SW 1271 (cell line): ENCODE data around the gene CDK4.
"Not testable (repeated sequence)": the region's sequence is repeated elsewhere in the genome, so short reads cannot be mapped to it uniquely, and the experiment has no call there.

ENCODE experiments used
- DNase-seq, 2 experiments: peaks; one replicate each; lab custom pipeline; 2025; lab: John Stamatoyannopoulos, UW

The CDK4 gene

GRCh38 chr12:57724936-57725740 lies 27.0 kb downstream of the CDK4 start:
- no peak for DNase-seq

GRCh38 chr12:57724003-57724935 lies 27.8 kb downstream of the CDK4 start:
- DNase-seq: no peak

DNA sequence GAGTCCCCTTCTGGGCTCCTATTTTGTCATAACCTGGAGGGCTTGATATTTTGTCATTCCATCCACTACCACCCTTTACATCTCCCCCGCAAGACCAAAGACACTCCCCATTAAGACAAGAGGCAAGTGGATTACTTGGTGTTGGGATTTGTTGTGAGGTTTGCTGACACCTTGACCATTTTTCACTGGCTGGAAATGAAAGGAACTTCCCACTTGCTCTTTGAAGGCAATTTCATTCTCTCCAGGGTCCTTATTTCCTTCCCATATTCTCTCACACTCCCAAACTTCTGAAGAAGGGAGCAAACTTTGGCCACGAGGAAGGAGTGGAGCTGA lies 28.5 kb downstream of the CDK4 start:
- DNase-seq: no peak

DNA sequence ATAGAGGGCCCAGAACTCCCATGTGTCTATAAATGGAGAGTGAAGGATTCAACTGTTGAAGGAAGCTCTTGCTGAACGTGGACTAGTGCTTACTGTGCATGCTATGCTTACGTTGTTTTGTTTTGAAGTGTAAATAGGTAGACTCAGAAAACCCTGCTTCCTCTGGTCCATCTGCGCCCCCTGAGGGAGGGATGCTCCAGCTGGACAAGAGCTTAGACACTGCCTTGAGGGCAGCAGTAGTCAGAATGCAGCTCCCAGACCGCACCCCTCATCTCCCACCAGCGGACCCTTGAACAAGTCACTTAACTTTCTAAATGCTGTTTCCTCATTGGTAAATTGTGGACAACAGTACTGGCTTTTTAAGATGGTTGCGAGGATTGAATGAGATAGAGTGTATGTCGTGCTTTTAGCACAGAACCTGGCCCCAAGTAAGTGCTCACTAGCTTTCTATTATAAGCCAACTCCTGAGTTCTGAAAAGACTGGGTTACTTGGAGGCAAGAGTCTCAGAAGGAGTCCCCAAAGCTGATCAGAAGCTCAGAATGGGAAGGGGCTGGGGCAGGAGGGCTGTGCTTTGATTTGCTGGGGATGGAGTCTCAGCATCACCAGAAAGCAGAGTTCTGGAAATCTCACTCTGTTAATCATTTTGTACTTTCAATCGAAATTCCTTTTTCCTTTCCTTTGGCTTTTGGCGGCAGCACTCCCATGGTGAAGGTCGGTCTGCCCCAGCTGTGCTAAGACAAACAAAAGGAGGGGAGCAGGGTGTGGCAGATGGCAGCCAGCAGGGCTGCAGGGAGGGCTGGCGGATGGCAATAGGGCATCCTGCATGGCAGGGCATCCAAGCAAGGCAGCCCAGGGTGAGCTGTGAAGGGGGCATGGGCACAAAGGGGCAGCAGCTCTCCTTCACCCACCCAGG lies 29.1 kb downstream of the CDK4 start:
- DNase-seq: no peak

DNA sequence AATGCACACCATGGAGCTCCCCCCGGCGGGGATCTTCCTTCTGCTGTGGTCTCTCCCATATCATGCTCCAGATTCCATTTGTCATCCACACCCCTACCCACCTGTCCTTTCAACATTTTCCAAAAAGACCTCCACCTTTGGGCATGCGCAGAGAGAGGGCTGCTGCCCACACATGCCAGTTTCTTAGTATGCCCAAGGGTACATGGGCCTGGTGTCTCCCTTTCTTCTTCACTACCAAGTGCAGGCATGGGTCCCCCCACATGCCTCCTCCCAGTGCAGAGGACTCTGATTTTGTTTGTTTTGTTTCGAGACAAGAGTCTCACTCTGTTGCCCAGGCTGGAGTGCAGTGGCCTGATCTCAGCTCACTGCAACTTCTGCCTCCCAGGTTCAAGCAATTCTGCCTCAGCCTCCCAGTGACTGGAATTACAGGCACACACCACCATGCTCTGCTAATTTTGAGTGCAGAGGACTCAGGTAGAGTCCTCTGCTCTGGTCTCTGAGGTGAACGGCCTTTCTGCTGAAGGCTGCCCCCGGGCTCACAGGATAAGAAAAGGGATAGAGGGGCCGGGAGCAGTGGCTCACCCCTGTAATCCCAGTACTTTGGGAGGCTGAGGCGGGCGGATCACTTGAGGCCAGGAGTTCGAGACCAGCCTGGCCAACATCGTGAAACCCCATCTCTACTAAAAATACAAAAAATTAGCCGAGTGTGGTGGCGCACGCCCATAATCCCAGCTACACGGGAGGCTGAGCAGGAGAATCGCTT lies 30.1 kb downstream of the CDK4 start:
- DNase-seq: not testable (repeated sequence)

- DNase-seq: no peak
These were observed 31.2 kb downstream of the CDK4 start for GRCh38 chr12:57720606-57721595.

GRCh38 chr12:57719777-57720605 lies 32.1 kb downstream of the CDK4 start:
- no peak for DNase-seq

DNA sequence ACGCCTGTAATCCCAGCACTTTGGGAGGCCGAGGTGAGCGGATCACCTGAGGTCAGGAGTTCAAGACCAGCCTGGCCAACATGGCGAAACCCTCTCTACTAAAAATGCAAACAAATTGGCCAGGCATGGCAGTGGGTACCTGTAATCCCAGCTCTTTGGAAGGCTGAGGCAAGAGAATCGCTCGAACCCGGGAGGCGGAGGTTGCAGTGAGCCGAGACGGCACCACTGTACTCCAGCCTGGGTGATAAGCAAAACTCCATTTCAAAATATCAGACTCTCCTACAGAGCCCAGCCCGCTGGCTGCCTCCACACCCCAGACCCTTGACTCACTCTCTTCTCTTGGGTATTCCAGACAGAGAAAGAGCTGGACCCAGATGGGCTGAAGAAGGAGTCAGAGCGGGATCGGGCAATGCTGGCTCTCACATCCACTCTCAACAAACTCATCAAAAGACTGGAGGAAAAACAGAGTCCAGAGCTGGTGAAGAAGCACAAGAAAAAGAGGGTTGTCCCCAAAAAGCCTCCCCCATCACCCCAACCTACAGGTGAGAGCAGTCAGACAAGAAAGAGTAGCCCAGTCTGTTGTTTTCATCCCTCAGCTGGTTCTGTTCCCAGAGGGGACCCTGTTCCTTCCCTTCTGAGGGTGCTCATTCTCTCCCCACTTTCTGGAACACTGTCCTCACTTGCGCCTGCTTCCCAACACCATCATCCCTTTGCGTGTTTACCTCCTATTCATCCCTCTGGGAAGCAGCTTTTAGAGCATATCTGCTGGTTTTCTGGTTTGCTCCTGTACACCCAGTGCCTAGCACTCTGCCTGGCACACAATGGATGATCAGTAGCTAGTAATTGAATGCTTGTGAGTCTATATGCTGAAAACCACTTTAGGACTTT lies 33.2 kb downstream of the CDK4 start:
- no peak for DNase-seq

- DNase-seq: no peak
These were observed 34.1 kb downstream of the CDK4 start for GRCh38 chr12:57717846-57718640.

DNA sequence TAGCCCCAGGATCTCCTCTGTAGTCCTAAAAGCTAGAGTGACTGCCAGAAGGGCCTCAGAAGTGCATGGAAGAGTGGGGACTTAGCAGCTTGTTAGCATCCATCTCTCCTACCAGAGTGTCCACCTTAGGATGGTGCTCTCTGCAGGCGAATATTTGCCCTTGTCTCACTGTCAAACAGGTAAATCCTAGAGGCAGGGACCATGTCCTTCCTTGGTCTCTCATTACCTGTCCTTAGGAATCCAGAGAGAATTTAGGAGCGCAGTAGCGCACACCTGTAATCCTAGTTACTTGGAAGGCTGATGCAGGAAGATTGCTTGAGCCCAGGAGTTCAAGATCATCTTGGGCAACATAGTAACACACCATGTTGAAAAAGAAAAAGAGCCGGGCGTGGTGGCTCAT lies 35.0 kb downstream of the CDK4 start:
- DNase-seq: no peak

DNA sequence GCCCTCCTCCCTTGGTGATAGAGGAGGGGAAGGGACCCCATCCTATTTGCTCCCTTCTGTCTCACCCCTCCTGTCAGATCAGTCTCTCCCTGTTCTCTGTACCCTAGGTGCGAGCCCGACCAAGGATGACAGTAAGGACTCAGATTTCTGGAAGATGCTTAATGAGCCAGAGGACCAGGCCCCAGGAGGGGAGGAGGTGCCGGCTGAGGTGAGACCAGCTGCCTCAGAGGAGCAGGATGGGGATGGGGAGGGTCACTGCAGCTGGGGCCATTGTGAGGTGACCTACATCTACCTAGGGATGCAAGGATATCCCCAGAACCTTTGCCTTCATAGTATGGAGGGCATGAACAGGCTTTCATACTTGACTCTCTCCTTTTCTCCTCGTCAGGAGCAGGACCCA lies 35.8 kb downstream of the CDK4 start:
- no peak for DNase-seq

GRCh38 chr12:57715786-57716185 lies 36.3 kb downstream of the CDK4 start:
- DNase-seq: no peak

GRCh38 chr12:57715036-57715748 lies 36.9 kb downstream of the CDK4 start:
- not testable (repeated sequence) for DNase-seq

- no peak for DNase-seq
These were observed 38.9 kb downstream of the CDK4 start for GRCh38 chr12:57713209-57713608.

DNA sequence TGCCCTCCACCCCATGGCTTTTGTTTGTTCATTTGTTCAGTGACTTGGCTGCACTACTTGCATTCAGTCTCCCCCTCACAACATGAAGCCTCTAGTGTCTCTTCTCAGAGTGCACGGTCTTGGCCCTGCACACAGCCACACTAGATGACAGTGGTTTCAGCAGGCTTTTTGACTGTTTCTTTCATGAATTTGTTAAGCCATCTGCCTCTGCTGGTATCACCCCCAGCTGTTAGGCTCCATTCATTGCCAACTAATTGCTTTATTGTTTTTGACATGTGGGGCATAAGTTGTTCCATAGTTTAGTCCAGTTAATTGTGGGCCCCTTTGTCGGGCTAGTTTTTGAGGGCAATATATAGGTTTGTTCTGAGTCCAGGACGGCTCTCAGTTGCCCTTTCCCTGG lies 39.4 kb downstream of the CDK4 start:
- no peak for DNase-seq

GRCh38 chr12:57708296-57708695 lies 43.8 kb downstream of the CDK4 start:
- no peak for DNase-seq

DNA sequence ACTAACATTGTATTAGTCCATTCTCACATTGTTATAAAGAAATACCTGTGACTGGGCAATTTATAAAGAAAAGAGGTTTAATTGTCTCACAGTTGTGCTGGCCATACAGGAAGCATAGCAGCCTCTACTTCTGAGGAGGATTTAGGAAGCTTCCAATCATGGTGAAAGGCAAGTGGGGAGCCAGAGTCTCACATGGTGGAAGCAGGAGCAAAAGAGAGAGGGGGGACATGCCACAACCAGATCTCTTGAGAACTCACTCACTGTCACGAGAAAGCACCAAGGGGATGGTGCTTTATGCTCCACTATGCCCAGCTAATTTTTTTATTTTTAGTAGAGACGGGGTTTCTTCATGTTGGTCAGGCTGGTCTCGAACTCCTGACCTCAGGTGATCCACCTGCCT lies 44.9 kb downstream of the CDK4 start:
- no peak for DNase-seq
